Activated CD4-positive, alpha-beta T cell treated with anti-CD3 and anti-CD28 coated beads for 48 hours (primary cell): ENCODE data around the gene ZNF697.

Source experiments
- DNase-seq: peaks from one replicate; pipeline ENCODE4 v3.0.0-alpha.2; 2020

ZNF697 gene

GRCh38 chr1:119660253-119661083 is 12.4 kb upstream of the ZNF697 start:
- no peak for DNase-seq

GRCh38 chr1:119659628-119660027 is 11.6 kb upstream of the ZNF697 start:
- no peak for DNase-seq

GRCh38 chr1:119656410-119656955 is 8.4 kb upstream of the ZNF697 start:
- DNase-seq, result peak; percentile 5

GRCh38 chr1:119655154-119655553 is 7.1 kb upstream of the ZNF697 start:
- no peak for DNase-seq

DNA sequence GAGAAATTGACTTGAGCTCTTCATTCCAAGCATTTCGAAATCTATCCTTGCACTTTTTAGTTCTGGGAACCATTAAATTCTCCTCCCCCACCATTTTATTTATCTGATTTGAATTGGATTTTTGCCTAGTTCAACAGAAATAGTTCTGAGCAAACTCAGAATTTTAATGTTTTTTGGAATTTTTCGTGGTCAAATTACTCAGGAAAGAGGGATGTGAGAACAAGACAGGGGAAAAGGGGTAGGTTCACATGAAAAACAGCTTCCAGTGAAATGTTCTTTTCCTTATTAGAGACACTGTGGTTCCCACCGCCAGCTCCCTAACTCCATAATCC is 5.7 kb upstream of the ZNF697 start:
- no peak for DNase-seq

DNA sequence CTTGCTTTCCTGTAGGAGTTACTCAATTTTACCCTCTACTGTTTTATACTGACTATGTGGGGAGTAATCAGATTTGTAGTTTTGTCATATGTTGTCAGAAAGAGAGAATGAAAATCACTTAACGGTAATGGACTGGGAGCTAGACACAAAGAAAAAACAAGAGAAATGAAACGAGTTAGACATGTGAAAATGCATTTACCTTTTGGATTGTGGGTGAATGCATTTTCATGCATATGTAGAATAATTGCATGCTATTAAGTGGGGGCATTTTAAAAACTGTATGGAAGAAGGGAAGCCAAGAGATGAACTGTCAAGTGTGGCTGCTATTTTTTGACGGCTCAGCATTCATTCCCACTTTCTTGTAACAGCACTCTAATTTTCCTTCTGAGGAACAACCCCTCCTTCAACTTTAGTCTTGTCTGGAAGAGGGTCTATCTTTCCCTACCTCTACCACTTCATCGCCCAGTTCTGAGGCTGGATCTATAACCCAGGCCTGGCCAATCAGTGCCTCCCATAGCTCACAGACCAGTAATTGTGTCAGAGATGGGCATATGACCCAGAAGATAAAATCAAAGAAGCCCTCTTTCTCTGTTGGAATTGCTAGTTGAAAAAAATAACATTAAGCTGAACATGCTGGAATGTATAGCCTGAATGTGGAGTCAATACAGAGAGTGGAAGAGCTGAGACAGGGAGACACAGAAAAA is 5.2 kb upstream of the ZNF697 start:
- no peak for DNase-seq

- no peak for DNase-seq
Observed at GRCh38 chr1:119652587-119652986, 4.5 kb upstream of the ZNF697 start.

DNA sequence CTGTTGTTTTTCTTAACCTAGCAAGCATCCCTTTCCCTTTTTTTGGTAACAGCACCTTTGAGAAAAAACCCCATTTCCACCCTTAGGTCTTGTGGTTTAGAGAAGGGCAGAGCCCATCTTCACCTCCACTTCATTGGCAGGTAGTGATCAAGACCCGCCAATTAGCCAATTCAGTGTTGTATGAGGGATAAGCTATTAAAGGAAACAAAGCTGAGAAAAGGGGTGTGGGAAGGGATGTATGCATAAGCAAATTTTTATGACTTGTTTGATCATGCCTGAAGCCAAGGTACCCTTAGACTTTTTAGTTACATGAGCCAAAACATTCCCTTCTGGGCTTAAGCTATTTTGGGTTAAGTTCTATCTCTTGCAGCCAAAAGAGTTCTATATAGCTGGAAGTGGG is 3.6 kb upstream of the ZNF697 start:
- no peak for DNase-seq

DNA sequence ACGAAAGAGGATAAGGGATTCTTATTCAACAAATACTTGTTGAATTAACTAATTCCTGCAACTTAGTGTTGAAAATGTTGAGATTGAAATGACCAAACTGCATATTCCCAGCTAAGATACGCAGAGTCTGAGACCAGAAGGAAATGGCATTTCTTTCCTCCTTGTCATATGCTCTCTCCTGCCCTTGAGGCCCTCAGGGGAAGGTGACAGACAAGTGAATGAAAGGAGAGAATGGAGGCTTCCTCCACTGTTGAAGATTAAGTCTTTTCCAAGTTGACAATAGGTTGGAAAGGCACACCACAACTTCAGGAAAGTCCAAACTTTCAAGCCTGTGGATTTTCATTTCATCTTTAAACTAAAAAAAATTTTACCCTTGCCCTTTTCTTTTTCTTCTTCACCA is 3.1 kb upstream of the ZNF697 start:
- DNase-seq, result no peak

DNA sequence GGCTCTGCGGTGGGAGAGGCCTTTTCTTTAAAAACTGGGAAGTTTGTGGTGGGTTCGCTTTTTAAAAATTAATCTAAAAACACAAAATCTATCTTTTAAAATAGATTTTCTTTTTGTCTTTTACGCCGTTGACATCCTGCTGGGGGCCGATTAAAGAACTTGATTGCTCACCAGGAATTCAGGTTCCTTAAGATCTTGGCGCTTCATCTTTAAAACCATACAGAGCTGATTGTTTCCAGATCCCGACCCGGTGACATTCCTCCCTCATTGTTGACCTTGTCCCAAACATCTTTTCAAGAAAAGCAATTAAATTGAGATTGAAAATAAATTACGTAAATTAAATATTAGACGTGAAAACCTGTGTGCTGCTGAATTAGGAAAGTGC is 546 bp upstream of the ZNF697 start:
- no peak for DNase-seq

- DNase-seq, result no peak
Observed at GRCh38 chr1:119647228-119647733, 785 bp downstream of the ZNF697 start.

GRCh38 chr1:119646521-119647227 is 1.4 kb downstream of the ZNF697 start:
- no peak for DNase-seq

- DNase-seq, result no peak
Observed at GRCh38 chr1:119639109-119639508, 9.0 kb downstream of the ZNF697 start.

DNA sequence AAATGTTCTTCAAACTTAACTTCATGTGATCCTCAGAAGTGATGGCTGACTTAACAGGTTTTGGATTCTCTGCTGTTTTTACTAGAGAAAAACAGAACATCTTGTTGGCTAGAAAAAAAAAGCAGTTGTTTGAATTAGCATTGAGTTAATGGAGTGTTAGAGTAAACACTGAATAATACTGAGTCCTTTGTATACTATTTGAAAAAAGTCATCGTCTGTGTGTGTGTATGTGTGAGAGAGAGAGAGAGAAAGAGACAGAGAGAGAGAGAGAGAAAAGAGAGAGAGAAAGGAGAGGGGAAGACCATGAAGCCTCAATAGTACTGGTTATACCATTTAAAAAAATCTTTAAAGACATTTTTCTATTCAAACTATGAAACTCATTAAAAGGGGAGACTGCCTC is 10.4 kb downstream of the ZNF697 start:
- DNase-seq, result no peak

- no peak for DNase-seq
Observed at GRCh38 chr1:119636491-119637089, 11.5 kb downstream of the ZNF697 start.

DNA sequence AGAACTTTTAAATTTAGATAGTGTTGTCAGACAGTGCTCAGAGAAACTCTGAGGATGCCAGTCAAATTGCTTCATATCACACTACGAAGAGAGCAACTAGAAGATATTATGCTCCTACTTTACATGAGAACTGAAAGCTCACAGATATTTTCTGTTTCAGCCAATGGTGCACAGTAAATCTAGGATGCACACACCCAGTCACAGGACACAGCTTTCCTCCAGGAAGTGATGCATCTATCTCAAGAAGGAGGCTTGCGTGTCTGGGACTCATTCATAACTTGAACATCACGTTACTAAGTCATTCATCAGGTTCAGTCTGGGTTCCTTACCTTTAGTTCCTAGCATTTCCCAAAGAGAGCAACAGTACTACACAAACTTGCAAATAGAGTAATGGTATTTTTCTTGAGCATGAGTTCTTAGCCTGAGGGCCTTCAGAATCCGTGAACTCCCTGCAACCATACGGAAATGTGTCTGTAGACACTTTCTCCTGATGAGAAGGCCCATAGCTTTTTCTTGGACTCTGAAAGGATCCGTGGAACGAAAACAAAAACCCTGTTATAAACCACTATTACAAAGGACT is 12.2 kb downstream of the ZNF697 start:
- no peak for DNase-seq

GRCh38 chr1:119634016-119634415 is 14.1 kb downstream of the ZNF697 start:
- no peak for DNase-seq

GRCh38 chr1:119633575-119633974 is 14.5 kb downstream of the ZNF697 start:
- no peak for DNase-seq

- no peak for DNase-seq
Observed at GRCh38 chr1:119632841-119633240, 15.2 kb downstream of the ZNF697 start.

DNA sequence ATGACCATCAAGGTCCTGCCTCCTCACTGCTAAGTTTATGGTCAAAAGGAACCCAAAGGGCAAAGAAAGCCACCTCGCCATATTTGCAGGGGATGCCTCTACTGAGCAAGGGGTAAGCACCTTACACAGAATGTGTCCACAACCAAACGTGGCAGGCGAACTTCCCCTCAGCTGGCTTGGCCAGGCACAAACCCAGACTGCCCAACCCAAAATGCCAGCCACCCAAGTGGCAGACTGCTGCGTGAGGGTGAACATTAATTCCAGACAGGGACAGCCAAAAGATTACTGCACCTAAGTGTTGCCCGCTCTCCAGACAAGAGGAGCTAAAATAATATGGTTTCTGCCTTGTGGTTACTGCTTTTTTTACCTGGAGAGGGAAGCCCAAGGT is 16.0 kb downstream of the ZNF697 start:
- no peak for DNase-seq

GRCh38 chr1:119631433-119632102 is 16.5 kb downstream of the ZNF697 start:
- no peak for DNase-seq

GRCh38 chr1:119631086-119631432 is 17.0 kb downstream of the ZNF697 start:
- no peak for DNase-seq
